HG02970 (cell line): ENCODE data around the gene SLC45A2.
A peak's percentile ranks its signal among the peaks of the same experiment; 100 is the strongest.

Source experiments
- ATAC-seq: cut with Tn5 transposase; IDR thresholded peaks from one replicate; pipeline ENCODE4 v1.9.1; 2021; ENCODE audit warnings: mild to moderate bottlenecking, moderate library complexity, moderate number of reproducible peaks; ENCODE audit not compliant: unreplicated experiment, low FRiP score

Gene SLC45A2

DNA sequence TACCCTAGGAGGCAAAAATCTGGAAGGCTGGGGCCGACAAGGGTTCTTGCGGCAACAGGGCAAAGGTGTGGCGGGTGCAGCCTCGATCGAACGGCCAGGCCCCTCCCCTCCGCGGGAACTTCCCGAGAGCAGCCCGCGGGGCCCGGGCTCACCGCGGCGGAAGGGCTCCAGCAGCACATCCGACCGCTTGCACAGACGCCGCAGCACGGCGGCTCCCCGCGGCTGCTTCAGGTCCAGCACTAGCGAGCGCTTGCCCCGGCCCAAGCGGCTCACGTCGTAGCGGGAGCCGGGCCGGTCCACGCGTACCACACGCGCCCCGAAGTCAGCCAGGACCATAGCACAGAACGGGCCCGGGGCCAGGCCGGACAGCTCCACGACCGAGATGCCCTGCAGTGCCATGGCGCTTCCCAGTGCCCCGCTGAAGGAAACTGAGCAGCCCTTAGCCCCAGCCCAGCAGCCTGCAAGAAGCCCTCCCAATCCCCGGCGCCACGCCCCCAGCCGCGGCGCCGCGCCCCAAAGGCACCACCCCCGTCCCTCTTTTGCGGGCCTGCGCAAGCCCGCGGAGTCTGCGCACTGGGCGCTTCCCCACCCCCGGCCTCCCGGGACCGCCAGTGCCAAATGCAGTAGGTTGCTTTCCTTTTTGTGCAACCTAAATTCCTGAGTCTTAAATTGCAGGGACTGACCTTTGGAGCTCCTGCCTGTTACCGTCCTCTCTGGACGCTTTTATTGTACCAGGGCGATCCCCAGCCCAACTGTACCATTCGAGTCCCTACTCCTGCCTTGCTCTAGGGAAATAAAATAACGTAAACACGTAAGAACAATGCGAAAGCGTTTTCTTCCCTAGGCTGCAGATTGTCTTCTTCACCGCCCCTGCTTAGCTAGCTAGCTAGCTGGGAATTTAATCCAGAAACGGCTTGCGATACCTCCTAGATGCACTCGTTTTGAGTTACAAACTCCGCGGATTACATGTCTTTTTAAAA lies 23.4 kb upstream of the SLC45A2 start, which contains the start of gene AMACR:
Gene AMACR, minus strand, starts transcription at position 430 of the 980 bp plus-strand sequence. Its CDS starts 31 bp downstream, at position 399.
- ATAC-seq, result peak; percentile 95

DNA sequence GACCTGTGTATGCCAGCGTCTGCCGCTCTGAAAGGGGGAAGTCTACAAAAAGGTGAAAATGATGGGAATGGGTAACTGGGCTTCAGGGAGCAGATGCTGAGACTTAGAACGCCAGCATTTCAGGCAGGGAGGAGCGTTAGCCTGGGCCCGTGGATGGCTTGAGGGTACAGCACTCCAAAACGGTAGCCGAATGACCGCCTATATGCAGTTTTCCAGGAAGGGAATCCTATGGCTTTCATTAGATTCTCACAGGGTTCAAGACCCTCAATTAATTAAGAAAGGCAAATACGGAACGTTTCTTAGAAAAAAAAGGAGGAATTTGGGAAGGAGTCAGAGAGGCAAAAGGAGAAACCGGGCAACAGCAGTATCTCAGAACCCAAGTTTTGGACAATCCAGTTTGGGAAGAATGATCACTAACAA lies 22.7 kb upstream of the SLC45A2 start:
- ATAC-seq, result no peak

DNA sequence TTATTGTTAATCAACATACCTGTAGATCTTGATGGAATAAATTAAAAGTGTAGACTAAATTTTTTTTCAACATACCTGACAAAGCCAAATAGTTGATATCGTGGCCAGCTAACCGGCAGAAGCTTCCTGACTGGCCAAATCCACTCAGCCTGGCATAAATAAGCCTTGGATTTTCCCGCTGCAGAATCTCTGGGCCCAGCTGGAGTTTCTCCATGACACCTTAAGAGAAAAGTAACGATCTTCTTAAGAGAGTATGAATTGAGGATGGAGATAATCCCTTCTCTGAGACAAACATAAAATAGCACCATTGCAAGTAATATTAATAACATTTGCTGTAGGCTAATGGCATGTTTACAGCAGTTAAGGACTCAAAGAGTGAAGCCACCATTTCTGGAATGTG lies 21.2 kb upstream of the SLC45A2 start:
- ATAC-seq, result no peak

DNA sequence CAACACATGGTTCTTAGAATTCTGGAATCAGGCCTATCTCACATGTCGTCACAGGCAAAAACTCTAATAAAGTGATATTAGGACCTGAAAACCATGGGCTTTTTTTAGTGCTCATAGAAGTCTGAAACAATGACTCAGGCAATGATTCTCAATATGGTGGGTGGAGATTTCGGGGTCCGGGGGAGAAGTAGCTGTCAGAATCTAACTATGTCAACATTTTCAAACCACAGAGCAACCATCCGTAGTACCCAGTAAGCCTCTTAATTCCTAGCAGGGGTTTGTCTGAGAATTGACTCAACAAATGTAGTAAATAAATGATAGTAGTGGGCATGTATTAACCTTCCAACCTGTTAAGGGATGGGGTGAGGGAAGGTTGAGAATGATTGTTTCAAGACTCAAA lies 20.7 kb upstream of the SLC45A2 start:
- no peak for ATAC-seq

DNA sequence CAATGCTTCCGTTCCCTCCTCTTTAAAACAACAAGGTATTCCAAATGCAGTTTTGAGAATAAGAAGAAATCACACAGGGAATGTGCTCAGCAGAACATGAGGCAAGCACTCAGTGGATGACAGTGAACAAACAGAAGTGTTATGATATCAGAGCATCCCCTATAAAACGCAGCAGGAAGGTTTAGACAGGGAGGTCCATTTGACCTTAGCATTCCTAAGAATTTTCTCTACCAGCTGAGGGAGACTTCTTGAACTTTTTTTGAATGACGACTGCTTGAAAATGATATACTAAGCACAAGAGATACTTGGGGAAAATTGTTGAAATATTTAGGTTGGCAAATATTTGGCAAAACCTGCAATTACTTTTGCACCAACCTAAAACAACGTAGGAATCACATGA lies 19.4 kb upstream of the SLC45A2 start:
- no peak for ATAC-seq

DNA sequence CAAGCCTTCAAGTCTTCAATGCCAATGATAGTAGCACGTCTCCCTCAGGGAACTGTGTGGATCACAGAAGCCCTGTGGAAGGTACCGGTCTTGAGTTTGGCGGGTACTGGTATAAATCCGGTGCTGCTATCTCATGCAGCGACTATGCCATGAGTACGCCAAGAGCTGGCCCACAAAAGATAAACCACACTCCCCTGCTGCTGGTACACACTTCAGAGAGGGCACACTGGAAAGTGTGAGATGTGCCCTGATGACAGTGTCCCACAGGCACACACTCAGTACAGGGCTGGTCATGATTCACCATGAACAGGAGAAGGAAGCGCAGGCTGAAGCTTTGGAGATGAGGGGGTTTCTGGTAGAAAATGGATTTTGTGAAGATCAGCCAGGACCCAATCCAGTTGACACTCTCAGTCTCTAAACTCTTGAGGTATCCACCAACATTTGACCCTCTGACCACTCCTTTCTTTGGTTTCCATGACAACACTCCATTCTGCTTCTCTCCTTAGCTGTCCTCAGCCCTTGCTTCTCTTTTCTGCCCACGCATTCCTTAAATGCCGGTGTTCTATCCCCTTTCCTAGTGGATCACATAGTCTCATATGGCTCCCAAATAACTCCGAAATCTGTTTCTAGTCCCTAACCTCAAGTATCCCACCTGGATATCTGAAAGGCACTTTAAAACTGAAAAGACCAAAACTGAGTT lies 18.3 kb upstream of the SLC45A2 start:
- no peak for ATAC-seq

DNA sequence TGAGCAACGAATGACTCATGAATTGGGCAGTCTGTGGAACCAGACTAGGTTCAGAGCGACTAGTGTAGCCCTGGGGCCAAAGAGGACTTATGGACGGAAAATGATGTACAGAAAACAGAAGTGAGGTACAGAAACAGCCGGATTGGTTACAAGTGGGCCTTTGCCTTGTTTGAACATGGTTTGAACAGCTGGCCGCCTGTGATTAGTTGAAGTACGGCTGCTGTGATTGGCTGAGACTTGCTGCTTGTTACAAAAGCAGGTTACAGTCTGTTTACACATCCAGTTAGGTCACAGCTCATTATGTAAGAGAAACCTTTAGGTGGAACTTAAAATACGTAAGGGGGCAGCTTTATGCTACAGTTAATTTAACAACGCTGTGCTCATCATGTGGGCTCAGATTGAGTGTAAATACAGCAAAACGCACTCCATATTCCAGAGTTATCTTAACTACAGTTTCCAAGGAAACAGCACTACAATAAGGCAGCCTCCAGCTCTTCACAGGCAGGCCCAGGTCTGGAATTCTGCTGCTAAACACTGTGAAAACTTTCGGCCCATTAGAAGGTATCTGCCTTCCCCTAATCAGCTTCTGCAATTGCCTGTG lies 16.8 kb upstream of the SLC45A2 start:
- no peak for ATAC-seq

DNA sequence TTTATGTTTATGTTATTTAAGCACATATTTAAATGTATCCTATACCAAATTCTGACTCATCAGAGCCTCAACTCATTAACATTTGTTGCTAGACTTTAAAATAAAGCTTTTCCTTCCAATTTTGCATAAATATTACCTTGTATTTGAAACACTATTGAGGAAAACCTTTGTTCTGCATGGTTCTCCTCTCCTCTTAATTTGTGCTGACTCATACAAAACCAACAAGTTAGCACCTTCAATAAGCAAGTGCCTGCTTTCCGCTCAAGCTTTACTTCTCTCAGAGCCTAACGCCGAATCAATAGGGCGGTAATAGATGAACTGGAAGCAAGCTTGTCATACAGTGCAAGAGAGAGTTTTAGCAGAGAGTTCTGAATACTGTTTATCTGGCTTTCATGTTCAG lies 15.5 kb upstream of the SLC45A2 start:
- no peak for ATAC-seq

DNA sequence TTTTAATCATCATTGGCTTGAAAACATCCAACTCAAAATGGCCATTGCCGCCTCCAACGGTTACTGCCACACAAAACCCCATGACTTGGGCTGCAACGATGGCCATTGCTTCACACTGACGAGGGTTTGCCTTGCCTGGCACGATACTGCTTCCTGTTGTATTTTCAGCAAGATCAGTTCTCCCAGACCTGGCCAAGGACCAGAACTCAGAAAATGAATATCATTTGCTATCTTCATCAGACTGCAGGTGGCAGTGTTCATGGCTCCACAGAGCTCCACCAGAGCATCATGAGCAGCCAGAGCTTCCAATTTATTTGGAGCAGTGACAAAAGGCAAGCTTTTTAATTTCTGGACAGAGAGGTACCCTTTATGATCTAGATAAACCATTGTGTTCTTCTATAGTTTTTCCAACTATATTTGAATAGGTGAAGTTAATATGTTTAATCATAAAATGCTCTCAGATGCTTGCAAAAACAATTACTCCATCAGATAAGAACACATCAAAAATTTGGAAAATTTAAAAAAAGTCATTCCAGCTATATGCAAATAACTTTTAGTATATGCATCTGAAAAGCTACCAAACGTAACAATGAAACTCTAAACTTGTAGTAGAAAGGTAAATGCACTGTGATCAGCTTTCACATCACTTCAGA lies 13.0 kb upstream of the SLC45A2 start:
- ATAC-seq, result no peak

DNA sequence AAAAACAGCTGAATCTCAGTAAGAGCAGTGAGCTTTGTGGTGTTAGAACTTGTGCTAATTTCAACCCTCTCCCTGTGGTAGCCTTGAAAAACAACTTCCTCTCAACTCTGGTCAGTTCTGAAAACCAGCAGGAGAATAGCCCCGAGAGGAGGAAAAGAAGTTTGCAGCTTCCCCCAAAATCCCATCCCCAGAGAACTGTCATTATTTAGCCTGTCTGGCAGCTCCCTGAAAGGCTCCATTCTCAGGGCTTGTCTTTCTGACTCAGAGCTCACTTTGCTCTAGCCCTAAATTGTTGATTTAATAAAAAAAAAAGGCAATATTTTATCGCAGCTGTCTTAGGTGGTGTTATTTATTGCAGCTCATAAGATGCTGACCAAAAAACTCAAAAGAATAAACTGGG lies 11.4 kb upstream of the SLC45A2 start:
- no peak for ATAC-seq

DNA sequence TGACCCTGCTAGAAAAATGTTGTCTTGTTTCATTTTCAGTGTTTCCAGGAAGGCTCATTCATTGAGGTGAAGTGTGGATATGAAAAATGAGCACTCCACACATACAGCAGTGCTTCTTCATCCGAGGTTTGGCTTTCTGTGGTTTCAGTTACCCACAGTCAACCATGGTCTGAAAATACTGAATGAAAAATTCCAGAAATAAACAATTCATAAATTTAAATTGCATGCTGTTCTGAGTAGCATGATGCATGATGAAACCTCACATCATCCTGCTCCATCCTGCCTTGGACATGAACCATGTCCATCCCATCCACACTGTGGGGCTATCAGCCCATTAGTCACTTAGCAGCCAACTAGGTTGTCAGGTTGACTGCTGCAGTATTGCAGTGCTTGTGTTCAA lies 10.4 kb upstream of the SLC45A2 start:
- no peak for ATAC-seq

DNA sequence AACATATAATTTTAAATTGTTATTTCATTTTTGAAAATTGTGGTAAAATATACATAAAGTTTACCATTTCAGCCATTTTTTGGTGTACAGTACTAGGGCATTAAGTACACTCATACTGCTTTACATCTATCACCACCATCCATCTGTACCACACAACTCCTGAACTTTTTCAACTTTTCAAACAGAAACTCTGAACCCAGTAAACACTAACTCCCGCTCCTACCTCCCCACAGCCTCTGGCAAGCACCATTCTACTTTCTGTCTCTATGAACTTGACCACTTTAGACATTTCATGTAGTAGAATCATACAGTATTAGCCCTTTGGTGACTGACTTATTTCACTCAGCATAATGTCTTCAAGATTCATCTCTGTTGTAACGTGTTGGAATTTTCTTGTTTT lies 8.4 kb upstream of the SLC45A2 start:
- no peak for ATAC-seq

DNA sequence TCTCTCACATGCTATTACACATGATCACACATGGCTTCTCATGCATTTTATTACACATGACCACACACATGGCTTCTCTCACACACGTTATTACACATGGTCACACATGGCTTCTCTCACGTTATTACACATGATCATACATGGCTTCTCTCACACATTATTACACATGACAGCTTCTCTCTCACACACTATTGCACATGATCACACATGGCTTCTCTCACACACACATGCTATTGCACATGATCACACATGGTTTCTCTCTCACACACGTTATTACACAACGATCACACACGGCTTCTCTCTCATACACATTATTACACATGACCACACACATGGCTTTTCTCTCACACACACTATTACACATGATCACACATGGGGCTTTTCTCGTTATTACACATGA lies 954 bp upstream of the SLC45A2 start:
- ATAC-seq, result no peak

DNA sequence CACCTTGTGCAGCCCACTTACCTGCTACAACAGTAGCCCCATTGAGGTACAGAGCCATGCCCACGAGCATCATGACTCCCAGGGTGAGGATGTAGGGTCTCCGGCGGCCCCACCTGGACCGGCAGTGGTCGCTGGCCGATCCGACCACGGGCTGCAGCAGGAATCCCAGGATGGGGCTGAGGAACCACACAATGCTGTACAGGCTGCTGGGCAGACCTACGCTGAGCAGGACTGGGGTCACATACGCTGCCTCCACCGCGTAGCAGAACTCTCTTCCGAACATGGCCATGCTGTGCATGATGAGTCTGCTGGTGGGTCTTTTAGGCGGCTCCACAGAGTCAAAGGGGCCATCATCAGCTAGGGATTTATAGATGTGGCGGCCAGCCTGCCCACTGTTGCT lies 315 bp downstream of the SLC45A2 start:
- ATAC-seq, result no peak

DNA sequence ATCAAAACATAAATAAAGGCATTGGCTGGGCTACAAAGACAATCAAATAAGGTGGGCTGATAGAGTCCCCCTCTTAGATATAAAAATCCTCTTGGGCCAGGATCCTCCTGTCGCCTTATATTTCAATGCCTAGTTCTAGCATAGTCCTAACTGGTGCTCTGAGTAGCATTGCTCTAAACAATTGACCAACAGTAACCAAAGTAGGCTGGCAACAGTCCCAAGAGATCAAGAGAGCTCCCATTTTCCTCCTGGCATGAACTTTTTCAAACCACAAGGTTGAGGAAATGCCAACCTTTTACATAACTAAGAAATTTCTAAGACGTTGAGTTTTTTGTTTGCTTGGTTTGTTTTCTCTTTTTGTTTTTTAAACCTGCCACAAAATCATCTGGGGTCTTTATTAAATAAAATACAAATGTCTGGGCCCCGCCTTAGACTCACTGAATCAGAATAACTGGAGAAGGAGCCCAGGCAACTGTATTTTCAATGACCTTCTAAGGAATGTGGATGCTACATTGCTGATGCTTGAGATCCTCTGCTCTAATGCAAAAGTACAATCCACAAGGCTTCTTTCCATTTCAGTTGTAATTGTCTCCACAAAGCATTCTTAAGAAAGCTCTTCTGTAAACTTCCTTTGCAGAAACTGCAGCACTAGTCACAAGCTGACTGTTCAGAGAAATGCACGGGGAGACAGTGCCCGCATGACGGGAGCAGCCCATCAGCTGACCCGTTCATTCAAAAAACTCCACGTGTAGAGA lies 2.9 kb downstream of the SLC45A2 start:
- no peak for ATAC-seq

DNA sequence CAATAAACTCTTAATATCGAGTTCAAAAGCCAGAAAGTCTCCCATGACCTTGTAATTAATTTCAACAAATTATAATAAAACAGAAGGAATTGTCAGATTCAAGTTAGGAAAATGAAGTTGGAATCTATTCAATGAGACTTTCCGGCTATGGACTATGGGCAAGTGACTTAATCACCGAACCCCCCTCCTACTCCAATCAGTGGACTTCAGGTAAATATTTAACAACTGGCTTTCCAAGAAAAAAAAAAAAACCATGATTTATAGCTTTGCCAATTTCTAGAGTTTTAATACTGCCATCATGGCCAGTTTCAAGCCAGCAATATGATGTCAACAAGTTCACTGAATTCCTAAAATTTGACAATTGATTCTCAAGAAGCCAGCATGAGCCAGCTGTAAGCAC lies 4.5 kb downstream of the SLC45A2 start:
- ATAC-seq, result no peak

DNA sequence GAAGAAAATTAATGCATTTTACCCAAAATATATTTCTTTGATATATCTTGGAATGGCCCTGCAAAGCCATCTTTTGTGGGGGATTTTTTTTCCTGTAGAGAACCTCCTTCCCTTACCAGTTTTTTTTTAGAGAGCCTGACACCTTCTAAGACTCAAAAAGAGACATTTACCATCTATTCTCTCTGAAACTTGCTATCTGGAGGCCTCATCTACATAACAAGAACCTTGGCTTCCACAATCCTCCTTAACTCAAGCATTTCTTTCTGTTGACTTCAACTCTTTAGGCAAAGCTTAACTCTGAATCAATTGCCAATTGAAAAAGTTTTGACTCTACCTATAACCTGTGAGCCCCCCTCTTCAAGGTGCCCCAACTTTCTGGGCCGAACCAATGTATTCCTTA lies 6.2 kb downstream of the SLC45A2 start:
- no peak for ATAC-seq

DNA sequence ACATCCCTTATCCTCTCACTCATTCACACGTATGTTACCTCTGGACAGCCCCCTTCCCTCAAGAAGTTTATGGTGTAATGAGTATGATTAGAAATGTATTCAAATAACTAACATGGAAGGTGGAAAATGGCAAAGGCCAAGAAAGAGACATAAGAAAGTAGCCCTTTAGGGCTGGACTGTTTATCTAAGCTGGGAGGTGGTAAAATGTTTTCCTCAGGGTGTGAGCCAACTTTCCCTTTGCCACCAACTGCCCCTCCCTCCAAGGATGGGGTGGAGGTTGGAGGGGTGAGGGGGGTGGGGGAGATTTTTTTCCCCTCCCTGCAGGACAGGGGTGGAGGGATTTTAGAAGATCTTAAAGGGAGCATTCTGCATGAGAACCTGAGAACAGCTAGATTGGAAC lies 8.2 kb downstream of the SLC45A2 start:
- no peak for ATAC-seq

DNA sequence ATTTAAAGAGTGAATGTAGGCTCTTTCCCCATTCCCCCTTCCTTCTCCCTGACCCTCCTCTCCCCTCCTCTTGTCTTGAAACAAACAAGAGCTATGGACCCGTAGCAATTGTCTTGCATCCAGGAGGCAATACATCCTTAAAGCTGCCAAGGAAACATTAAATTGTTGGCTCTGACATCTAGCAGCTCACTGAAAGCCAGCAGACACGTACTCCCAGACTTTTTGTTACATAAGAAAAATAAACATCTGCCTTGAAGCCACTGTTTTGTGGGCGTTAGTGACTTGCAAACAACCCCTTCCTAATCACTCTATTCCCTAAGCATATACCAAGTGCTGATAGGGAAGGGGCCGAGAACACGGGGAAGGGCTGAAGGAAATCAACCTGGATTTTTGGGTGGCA lies 8.6 kb downstream of the SLC45A2 start:
- no peak for ATAC-seq

DNA sequence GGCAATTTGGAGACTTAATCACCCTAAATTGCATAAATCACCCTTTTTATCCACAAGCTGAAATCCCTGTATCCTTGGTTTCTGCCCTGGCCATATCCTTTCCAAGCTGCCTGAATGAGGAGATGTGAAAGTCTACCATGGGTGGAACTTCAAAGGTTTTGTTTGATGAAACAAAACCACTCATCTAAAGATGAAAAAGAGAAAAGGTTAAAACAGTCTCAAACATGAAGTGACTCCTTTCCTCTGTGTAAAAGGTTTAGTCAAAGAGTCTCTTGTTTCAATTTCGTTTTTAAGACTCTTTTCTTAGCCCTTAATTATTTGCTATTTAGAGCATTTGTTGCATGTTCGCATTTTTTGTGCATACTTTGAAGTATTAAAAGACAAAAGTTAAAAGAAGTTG lies 11.2 kb downstream of the SLC45A2 start:
- no peak for ATAC-seq
